WTC11 (cell line): ENCODE measurements around the gene MEGF8. TPM values are rescaled to one million over a fixed set of nuclear protein-coding genes. Genes with fewer than 3 reads are reported as not detected.

ENCODE experiments used
- ATAC-seq: fragments of 200-7000 bp; cut with Tn5 transposase; 2 replicates; pipeline ENCODE4 v1.10.0; 2021; ENCODE audit warnings: mild to moderate bottlenecking, moderate library complexity
- CTCF ChIA-PET: fragments of 300-600 bp; sonication (Branson Sonifier 250); formaldehyde crosslinking; loops from one replicate; lab custom pipeline; 2021; ENCODE audit warnings: antibody characterized with exemption; lab: Charles Lee
- POLR2A ChIA-PET: fragments of 350-600 bp; sonication (Branson Sonifier 250); formaldehyde crosslinking; loops from one replicate; lab custom pipeline; 2021; ENCODE audit warnings: antibody characterized with exemption; lab: Charles Lee
- DNase-seq: peaks from one replicate; pipeline ENCODE4 v3.0.0; 2021; ENCODE audit warnings: low spot score
- H3K27ac Mint-ChIP-seq: 2 replicates; pipeline ENCODE4 v1.8.0; 2021; ENCODE audit warnings: mixed read lengths
- H3K27me3 Mint-ChIP-seq: 2 replicates; pipeline ENCODE4 v1.8.0; 2021; ENCODE audit warnings: low read depth, mild to moderate bottlenecking, moderate library complexity, mixed read lengths
- H3K36me3 Mint-ChIP-seq: 2 replicates; pipeline ENCODE4 v1.8.0; 2021; ENCODE audit warnings: mixed read lengths
- H3K4me1 Mint-ChIP-seq: 2 replicates; pipeline ENCODE4 v1.8.0; 2022; ENCODE audit warnings: mixed read lengths
- H3K4me3 Mint-ChIP-seq: 2 replicates; pipeline ENCODE4 v1.8.0; 2021; ENCODE audit warnings: mild to moderate bottlenecking, moderate library complexity, mixed read lengths
- H3K9me3 Mint-ChIP-seq: 2 replicates; pipeline ENCODE4 v1.8.0; 2021; ENCODE audit warnings: mixed read lengths
- ARID4B ChIP-seq: sonication (generic); formaldehyde crosslinking; IDR thresholded peaks from 2 replicates; pipeline ENCODE4 v1.8.0; 2023; ENCODE audit warnings: missing genetic modification reagents, mild to moderate bottlenecking, borderline replicate concordance
- E2F5 ChIP-seq: sonication (generic); formaldehyde crosslinking; IDR thresholded peaks from 2 replicates; pipeline ENCODE4 v1.8.1; 2022; ENCODE audit warnings: mild to moderate bottlenecking, moderate library complexity, missing genetic modification reagents
- EMX1 ChIP-seq: fragments of 250-450 bp; sonication (Bioruptor Pico); IDR thresholded peaks from 2 replicates; pipeline ENCODE4 v1.8.0; 2021; ENCODE audit warnings: mild to moderate bottlenecking
- ESRRA ChIP-seq: sonication (generic); formaldehyde crosslinking; IDR thresholded peaks from 2 replicates; pipeline ENCODE4 v1.8.1; 2022; ENCODE audit warnings: mild to moderate bottlenecking, missing genetic modification reagents, borderline replicate concordance
- FOXJ3 ChIP-seq: sonication (generic); formaldehyde crosslinking; IDR thresholded peaks from 2 replicates; pipeline ENCODE4 v1.9.0; 2021; ENCODE audit warnings: missing genetic modification reagents, mild to moderate bottlenecking, borderline replicate concordance
- FOXK1 ChIP-seq: sonication (generic); formaldehyde crosslinking; IDR thresholded peaks from 2 replicates; pipeline ENCODE4 v1.8.0; 2022; ENCODE audit warnings: mild to moderate bottlenecking, moderate library complexity, missing genetic modification reagents
- FOXP4 ChIP-seq: sonication (generic); formaldehyde crosslinking; IDR thresholded peaks from 2 replicates; pipeline ENCODE4 v1.8.0; 2022; ENCODE audit warnings: mild to moderate bottlenecking, missing genetic modification reagents
- GABPB1 ChIP-seq: sonication (generic); formaldehyde crosslinking; IDR thresholded peaks from 2 replicates; pipeline ENCODE4 v1.8.1; 2023; ENCODE audit warnings: mild to moderate bottlenecking, missing genetic modification reagents
- GRHL2 ChIP-seq: fragments of 250-450 bp; sonication (Bioruptor Pico); IDR thresholded peaks from 2 replicates; pipeline ENCODE4 v1.8.0; 2022; ENCODE audit warnings: mild to moderate bottlenecking, moderate library complexity; ENCODE audit not compliant: insufficient replicate concordance, severe bottlenecking
- HMGA2 ChIP-seq: fragments of 250-450 bp; sonication (Bioruptor Pico); IDR thresholded peaks from 2 replicates; pipeline ENCODE4 v1.4.0; 2021; ENCODE audit warnings: mild to moderate bottlenecking, moderate library complexity
- IRF2 ChIP-seq: sonication (generic); formaldehyde crosslinking; IDR thresholded peaks from 2 replicates; pipeline ENCODE4 v1.8.0; 2022; ENCODE audit warnings: low read depth, missing genetic modification reagents, borderline replicate concordance
- MLX ChIP-seq: sonication (generic); formaldehyde crosslinking; IDR thresholded peaks from 2 replicates; pipeline ENCODE4 v1.8.1; 2023; ENCODE audit warnings: mild to moderate bottlenecking, missing genetic modification reagents, moderate library complexity
- MYBL2 ChIP-seq: sonication (generic); formaldehyde crosslinking; IDR thresholded peaks from 2 replicates; pipeline ENCODE4 v1.8.1; 2023; ENCODE audit warnings: mild to moderate bottlenecking, moderate library complexity, missing genetic modification reagents
- PRRX2 ChIP-seq: fragments of 250-450 bp; sonication (Bioruptor Pico); IDR thresholded peaks from 2 replicates; pipeline ENCODE4 v1.8.0; 2021; ENCODE audit warnings: mild to moderate bottlenecking
- RORB ChIP-seq: fragments of 250-450 bp; sonication (Bioruptor Pico); IDR thresholded peaks from 2 replicates; pipeline ENCODE4 v1.9.0; 2021; ENCODE audit warnings: mild to moderate bottlenecking
- SMAD4 ChIP-seq: sonication (generic); formaldehyde crosslinking; IDR thresholded peaks from 2 replicates; pipeline ENCODE4 v1.8.0; 2022; ENCODE audit warnings: mild to moderate bottlenecking, missing genetic modification reagents
- SP1 ChIP-seq: sonication (generic); formaldehyde crosslinking; conservative IDR thresholded peaks from 2 replicates; pipeline ENCODE4 v1.8.1; 2022; ENCODE audit warnings: missing genetic modification reagents
- TEAD1 ChIP-seq: sonication (generic); formaldehyde crosslinking; IDR thresholded peaks from 2 replicates; pipeline ENCODE4 v1.8.0; 2022; ENCODE audit warnings: mild to moderate bottlenecking, missing genetic modification reagents
- ZBTB21 ChIP-seq: sonication (generic); formaldehyde crosslinking; IDR thresholded peaks from 2 replicates; pipeline ENCODE4 v1.8.1; 2023; ENCODE audit warnings: mild to moderate bottlenecking, missing genetic modification reagents, borderline replicate concordance
- ZNF423 ChIP-seq: fragments of 250-450 bp; sonication (Bioruptor Pico); IDR thresholded peaks from 2 replicates; pipeline ENCODE4 v2.1.2; 2022; ENCODE audit warnings: mild to moderate bottlenecking, moderate library complexity
- ZNF532 ChIP-seq: fragments of 250-450 bp; sonication (Bioruptor Pico); IDR thresholded peaks from 2 replicates; pipeline ENCODE4 v1.9.0; 2021; ENCODE audit warnings: mild to moderate bottlenecking, borderline replicate concordance
- total RNA-seq: library from RNA; stranded (reverse); gene quantifications from 3 replicates; pipeline ENCODE4 v1.2.3, GENCODE V29; 2021

MEGF8 gene
- total RNA-seq, 1 experiment from 2014 or later, result 42.1 TPM

- ATAC-seq (no peak), DNase-seq (no peak)
- ChIA-PET CTCF (interaction anchor here (1.0 to 2.1 kb wide), 5 partner anchors 19 to 110 kb away, joined by 3 to 6 read pairs (median 3); no protein-coding TSS in a partner anchor), POLR2A (interaction anchor here (1.3 kb wide), 1 partner anchor 30 kb away, joined by 3 read pairs; no protein-coding TSS in a partner anchor)
- Mint-ChIP-seq H3K36me3 (no peaks in the 10 kb centered on the region), H3K4me3 (no peak overlapping the region), H3K4me1 (peaks cover 17% of the 10 kb centered on the region), H3K27me3 (peaks cover 52% of the 10 kb centered on the region), H3K9me3 (no peaks in the 10 kb centered on the region), H3K27ac (no peak overlapping the region)
- TF ChIP-seq ZNF532 (CRISPR knock-in tag) (no peak), HMGA2 (no peak), SMAD4 (CRISPR knock-in tag) (no peak), GABPB1 (no peak)
Measured at GRCh38 chr19:42388851-42389489, 63.5 kb downstream of the MEGF8 start.

- Mint-ChIP-seq H3K4me1 (peaks cover 17% of the 10 kb centered on the region), H3K36me3 (no peaks in the 10 kb centered on the region), H3K27ac (no peak within 1 kb of the TSS), H3K9me3 (no peaks in the 10 kb centered on the region), H3K4me3 (no peak within 1 kb of the TSS), H3K27me3 (peaks cover 51% of the 10 kb centered on the region)
- ChIA-PET POLR2A (no interaction called here), CTCF (no interaction called here)
- TF ChIP-seq SMAD4 (CRISPR knock-in tag), result no peak
- TF ChIP-seq SP1 (CRISPR knock-in tag), result no peak
- TF ChIP-seq GRHL2 (CRISPR knock-in tag), result no peak
- no peak for TF ChIP-seq PRRX2 (CRISPR knock-in tag)
- TF ChIP-seq FOXJ3, result no peak
- no peak for TF ChIP-seq ARID4B (CRISPR knock-in tag)
- no peak for TF ChIP-seq FOXP4 (CRISPR knock-in tag)
- no peak for TF ChIP-seq HMGA2
- TF ChIP-seq TEAD1 (CRISPR knock-in tag), result no peak
- TF ChIP-seq MLX (CRISPR knock-in tag), result no peak
- no peak for TF ChIP-seq EMX1
- TF ChIP-seq IRF2 (CRISPR knock-in tag), result no peak
- TF ChIP-seq ZBTB21 (CRISPR knock-in tag), result no peak
- no peak for TF ChIP-seq ZNF423 (CRISPR knock-in tag)
- no peak for TF ChIP-seq RORB (CRISPR knock-in tag)
- TF ChIP-seq ESRRA (CRISPR knock-in tag), result no peak
- TF ChIP-seq FOXK1 (CRISPR knock-in tag), result no peak
- TF ChIP-seq E2F5 (CRISPR knock-in tag), result no peak
- no peak for TF ChIP-seq MYBL2 (CRISPR knock-in tag)
- DNase-seq (no peak), ATAC-seq (no peak)
Measured at GRCh38 chr19:42389899-42390298, 64.5 kb downstream of the MEGF8 start, which contains the start of gene CNFN. TSS of gene CNFN (minus strand) at chr19:42390297. CDS start at chr19:42389037, 1,260 bp downstream.
